Breast epithelium (tissue), 3 donors: Measurements from ENCODE around the gene CLDN12.

ENCODE experiments used
- CTCF ChIP-seq, 3 donors: fragments of 450-650 bp; IDR thresholded peaks; one replicate each; pipeline ENCODE4 v1.5.1; 2016 to 2017; ENCODE audit warnings: antibody characterized with exemption in 3 of 3, mild to moderate bottlenecking in 3 of 3, moderate library complexity in 3 of 3
- POLR2A ChIP-seq: fragments of 450-650 bp; IDR thresholded peaks from one replicate; pipeline ENCODE4 v1.6.1; 2016; ENCODE audit warnings: antibody characterized with exemption, mild to moderate bottlenecking, moderate library complexity
- POLR2AphosphoS5 ChIP-seq, 3 donors: sonication (generic); formaldehyde crosslinking; IDR thresholded peaks; one replicate each; pipeline ENCODE4 v1.6.1; 2017; ENCODE audit warnings: antibody characterized with exemption in 3 of 3

DNA sequence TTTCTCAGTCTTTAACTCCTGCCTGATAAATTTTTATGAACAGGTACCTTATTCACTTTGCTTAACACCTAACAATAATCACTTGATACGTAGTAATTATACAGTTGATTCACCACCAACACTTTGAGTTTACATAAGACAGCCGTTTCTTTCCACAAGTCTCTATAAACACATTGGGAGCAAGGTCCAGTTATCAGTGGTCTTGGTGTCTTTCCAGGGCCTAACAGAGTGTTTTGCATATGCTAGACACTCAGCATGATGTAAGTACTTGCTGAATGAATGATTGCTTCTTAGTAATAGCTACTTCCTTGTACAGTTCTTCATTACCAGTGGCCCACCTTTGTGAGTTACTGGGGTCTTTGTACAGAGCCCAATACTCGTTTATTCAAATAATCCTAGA is 6.4 kb downstream of the CLDN12 start:
- TF ChIP-seq CTCF (IDR thresholded peaks at IDR 0.05) (no peak), POLR2AphosphoS5 (IDR thresholded peaks at IDR 0.05) (no peak), POLR2A (no peak)
